Measurements from ENCODE around the gene PSMC4.

The PSMC4 gene

DNA sequence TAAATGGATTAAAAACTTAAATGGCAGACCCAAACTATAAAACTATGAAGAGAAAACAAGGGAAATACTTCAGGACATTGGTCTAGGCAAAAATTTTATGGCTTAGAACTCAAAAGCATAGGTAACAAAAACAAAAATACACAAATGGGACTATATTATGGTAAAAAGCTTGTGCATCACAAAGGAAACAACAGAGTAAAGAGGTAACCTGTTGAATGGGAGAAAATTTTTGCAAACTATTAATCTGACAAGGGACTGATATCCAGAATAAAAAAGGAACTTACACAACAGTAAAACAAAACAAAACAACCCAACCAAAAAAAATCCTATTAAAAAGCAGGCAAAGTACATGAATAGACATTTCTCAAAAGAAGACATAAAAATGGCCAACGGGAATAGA lies 16.6 kb downstream of the PSMC4 start:
- Histone ChIP-seq H3K4me3 (ENCODE audit: low read length) (no peak overlapping the region), H3K4me1 (ENCODE audit: low read length) (no peaks in the 10 kb centered on the region), H3K27ac (ENCODE audit: low read length) (no peak overlapping the region), H3K27me3 (ENCODE audit: low read depth, low read length) (no peaks in the 10 kb centered on the region), H2AFZ (ENCODE audit: low read depth, low read length) (no peak overlapping the region), H3K36me3 (replicated peaks; ENCODE audit: low read depth, low read length) (peaks cover 24% of the 10 kb centered on the region), H3K79me2 (ENCODE audit: low read length) (peaks cover 72% of the 10 kb centered on the region), H3K9me3 (ENCODE audit: insufficient read depth, low read length) (no peaks in the 10 kb centered on the region; the same call in 1 of the 2 replicates), H3K9ac (ENCODE audit: low read length) (no peak overlapping the region), H4K20me1 (ENCODE audit: insufficient read depth, low read length) (peaks cover 7% of the 10 kb centered on the region; the same call in 1 of the 2 replicates), H3K4me2 (ENCODE audit: low read length) (no peak overlapping the region)
- no peak for TF ChIP-seq EZH2phosphoT487 (IDR thresholded peaks at IDR 0.05; ENCODE audit: low read depth)
- TF ChIP-seq CTCF (IDR thresholded peaks at IDR 0.05; ENCODE audit: low read depth, low read length), result no peak

GRCh38 chr19:39993605-39994004 lies 22.6 kb downstream of the PSMC4 start:
- no peaks in the 10 kb centered on the region for H3K9me3 ChIP-seq (ENCODE audit: insufficient read depth, low read length)
- H2AFZ ChIP-seq (ENCODE audit: low read depth, low read length), result no peak overlapping the region
- no peak overlapping the region for H3K4me3 ChIP-seq (ENCODE audit: low read length)
- H3K79me2 ChIP-seq (ENCODE audit: low read length), result peaks cover 65% of the 10 kb centered on the region
- no peak overlapping the region for H3K4me2 ChIP-seq (ENCODE audit: low read length)
- H3K27ac ChIP-seq (ENCODE audit: low read length), result no peak overlapping the region
- H3K27me3 ChIP-seq (ENCODE audit: low read depth, low read length), result no peaks in the 10 kb centered on the region
- H3K36me3 ChIP-seq (replicated peaks; ENCODE audit: low read depth, low read length), result peaks cover 22% of the 10 kb centered on the region
- H3K4me1 ChIP-seq (ENCODE audit: low read length), result peaks cover 12% of the 10 kb centered on the region
- H3K9ac ChIP-seq (ENCODE audit: low read length), result no peak overlapping the region
- TF ChIP-seq CTCF (IDR thresholded peaks at IDR 0.05; ENCODE audit: low read depth, low read length) (no peak), EZH2phosphoT487 (IDR thresholded peaks at IDR 0.05; ENCODE audit: low read depth) (no peak)
- H4K20me1 ChIP-seq (ENCODE audit: insufficient read depth, low read length), result peaks cover 7% of the 10 kb centered on the region; the same call in 1 of the 2 replicates

DNA sequence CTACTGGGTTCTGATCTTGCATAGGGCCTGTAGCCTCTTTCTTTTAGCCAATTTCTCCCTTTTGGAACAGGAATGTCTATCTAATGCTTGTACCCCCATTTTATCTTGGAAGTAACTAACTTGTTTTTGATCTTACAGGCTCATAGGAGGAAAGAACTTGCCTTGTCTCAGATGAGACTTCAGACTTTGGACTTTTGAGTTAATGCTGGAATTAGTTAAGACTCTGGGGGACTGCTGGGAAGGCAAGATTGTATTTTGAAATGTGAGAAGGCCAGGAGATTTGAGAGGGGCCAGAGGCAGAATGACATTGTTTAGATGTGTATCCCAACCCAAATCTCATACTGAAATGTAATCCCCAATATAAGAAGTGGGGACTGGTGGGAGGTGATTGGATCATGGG lies 23.4 kb downstream of the PSMC4 start:
- H3K9ac ChIP-seq (ENCODE audit: low read length), result no peak overlapping the region
- H3K4me2 ChIP-seq (ENCODE audit: low read length), result no peak overlapping the region
- H3K36me3 ChIP-seq (replicated peaks; ENCODE audit: low read depth, low read length), result peaks cover 22% of the 10 kb centered on the region
- H3K27me3 ChIP-seq (ENCODE audit: low read depth, low read length), result no peaks in the 10 kb centered on the region
- peaks cover 59% of the 10 kb centered on the region for H3K79me2 ChIP-seq (ENCODE audit: low read length)
- H3K27ac ChIP-seq (ENCODE audit: low read length), result no peak overlapping the region
- no peaks in the 10 kb centered on the region for H3K9me3 ChIP-seq (ENCODE audit: insufficient read depth, low read length)
- no peak overlapping the region for H3K4me3 ChIP-seq (ENCODE audit: low read length)
- H2AFZ ChIP-seq (ENCODE audit: low read depth, low read length), result no peak overlapping the region
- H4K20me1 ChIP-seq (ENCODE audit: insufficient read depth, low read length), result peaks cover 7% of the 10 kb centered on the region; the same call in 1 of the 2 replicates
- H3K4me1 ChIP-seq (ENCODE audit: low read length), result peaks cover 12% of the 10 kb centered on the region
- TF ChIP-seq CTCF (IDR thresholded peaks at IDR 0.05; ENCODE audit: low read depth, low read length) (no peak), EZH2phosphoT487 (IDR thresholded peaks at IDR 0.05; ENCODE audit: low read depth) (no peak)

DNA sequence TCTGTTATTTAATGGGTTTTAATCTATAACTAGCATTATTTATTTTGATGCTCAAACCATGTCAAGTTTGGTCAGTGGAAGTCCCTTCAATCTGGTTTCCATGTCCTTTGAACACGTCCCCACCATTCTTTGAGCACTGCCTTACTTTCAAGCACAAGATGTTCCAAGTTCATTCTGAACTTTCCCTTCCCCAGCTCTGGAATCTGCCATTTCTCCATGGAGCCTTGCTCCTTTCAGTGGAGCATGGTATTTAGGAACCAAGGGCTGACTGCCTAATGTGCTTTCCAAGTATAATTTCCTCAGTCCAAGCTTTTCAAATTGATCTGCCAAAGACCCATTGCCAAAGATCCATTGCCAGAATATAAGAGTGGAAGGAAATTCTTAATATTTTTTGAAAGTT lies 24.8 kb downstream of the PSMC4 start:
- H3K4me2 ChIP-seq (ENCODE audit: low read length), result peak overlapping the region; percentile 84
- TF ChIP-seq EZH2phosphoT487 (IDR thresholded peaks at IDR 0.05; ENCODE audit: low read depth), result no peak
- TF ChIP-seq CTCF (IDR thresholded peaks at IDR 0.05; ENCODE audit: low read depth, low read length), result no peak
- peaks cover 12% of the 10 kb centered on the region for H3K4me1 ChIP-seq (ENCODE audit: low read length)
- H4K20me1 ChIP-seq (ENCODE audit: insufficient read depth, low read length), result peaks cover 7% of the 10 kb centered on the region; the same call in 1 of the 2 replicates
- no peak overlapping the region for H3K27ac ChIP-seq (ENCODE audit: low read length)
- H3K9me3 ChIP-seq (ENCODE audit: insufficient read depth, low read length), result no peaks in the 10 kb centered on the region
- H2AFZ ChIP-seq (ENCODE audit: low read depth, low read length), result no peak overlapping the region
- H3K36me3 ChIP-seq (replicated peaks; ENCODE audit: low read depth, low read length), result peaks cover 22% of the 10 kb centered on the region
- H3K4me3 ChIP-seq (ENCODE audit: low read length), result peak overlapping the region; percentile 86
- peak overlapping the region; percentile 87 for H3K9ac ChIP-seq (ENCODE audit: low read length)
- no peaks in the 10 kb centered on the region for H3K27me3 ChIP-seq (ENCODE audit: low read depth, low read length)
- peaks cover 50% of the 10 kb centered on the region for H3K79me2 ChIP-seq (ENCODE audit: low read length)
